DMS79 (cell line): Measurements from ENCODE around the gene PTGFR.

Source experiments
- DNase-seq: peaks from one replicate; lab custom pipeline; 2025; lab: John Stamatoyannopoulos, UW

Gene PTGFR, protein sequence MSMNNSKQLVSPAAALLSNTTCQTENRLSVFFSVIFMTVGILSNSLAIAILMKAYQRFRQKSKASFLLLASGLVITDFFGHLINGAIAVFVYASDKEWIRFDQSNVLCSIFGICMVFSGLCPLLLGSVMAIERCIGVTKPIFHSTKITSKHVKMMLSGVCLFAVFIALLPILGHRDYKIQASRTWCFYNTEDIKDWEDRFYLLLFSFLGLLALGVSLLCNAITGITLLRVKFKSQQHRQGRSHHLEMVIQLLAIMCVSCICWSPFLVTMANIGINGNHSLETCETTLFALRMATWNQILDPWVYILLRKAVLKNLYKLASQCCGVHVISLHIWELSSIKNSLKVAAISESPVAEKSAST

GRCh38 chr1:78490861-78491450, at the start of gene PTGFR:
Gene PTGFR (plus strand): TSS chr1:78490974. CDS start chr1:78492744, 1,770 bp downstream.
- no peak for DNase-seq

DNA sequence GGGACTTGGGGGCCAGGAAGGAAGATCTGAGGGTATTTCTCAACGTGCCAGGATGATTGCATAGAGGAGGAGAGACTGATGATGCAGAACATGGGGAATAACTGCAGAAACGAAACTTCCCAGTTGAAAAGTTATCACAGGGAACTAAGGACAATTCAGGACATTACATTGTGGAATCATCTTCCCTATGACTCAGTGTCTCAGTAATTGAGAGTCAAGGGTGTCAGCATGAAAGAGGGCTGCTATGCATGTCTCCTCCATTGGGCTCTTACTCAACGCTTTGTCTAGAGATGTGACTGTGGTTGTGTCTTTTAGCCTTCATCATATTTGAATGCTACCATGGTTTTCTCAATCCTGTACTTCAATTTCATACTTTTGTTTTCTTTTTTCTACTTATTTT, 48.9 kb upstream of the PTGFR start:
- DNase-seq: no peak

- DNase-seq: no peak
These were observed 43.7 kb upstream of the PTGFR start for GRCh38 chr1:78447086-78447485.

GRCh38 chr1:78464449-78464891, 26.3 kb upstream of the PTGFR start:
- DNase-seq: no peak

DNA sequence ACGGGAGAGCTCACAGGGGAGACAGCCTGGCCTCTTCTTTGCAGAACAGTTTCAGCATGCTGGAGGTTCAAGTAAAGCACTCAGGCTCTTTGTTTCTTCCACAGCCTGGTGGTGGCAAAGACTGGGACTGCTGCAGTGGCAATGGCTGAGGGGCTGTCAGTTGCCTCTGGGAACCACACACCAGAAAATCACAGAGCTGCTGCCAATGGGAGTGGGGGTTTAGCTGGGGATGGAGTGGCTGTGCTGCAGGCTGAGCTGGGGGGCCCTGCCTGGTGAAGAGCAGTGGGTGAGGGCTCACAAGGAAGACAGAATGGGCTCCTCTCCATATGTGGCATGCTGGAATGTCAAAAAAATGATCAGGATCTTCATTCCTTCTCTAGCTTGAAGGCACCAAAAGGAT, 25.6 kb upstream of the PTGFR start:
- DNase-seq: no peak

DNA sequence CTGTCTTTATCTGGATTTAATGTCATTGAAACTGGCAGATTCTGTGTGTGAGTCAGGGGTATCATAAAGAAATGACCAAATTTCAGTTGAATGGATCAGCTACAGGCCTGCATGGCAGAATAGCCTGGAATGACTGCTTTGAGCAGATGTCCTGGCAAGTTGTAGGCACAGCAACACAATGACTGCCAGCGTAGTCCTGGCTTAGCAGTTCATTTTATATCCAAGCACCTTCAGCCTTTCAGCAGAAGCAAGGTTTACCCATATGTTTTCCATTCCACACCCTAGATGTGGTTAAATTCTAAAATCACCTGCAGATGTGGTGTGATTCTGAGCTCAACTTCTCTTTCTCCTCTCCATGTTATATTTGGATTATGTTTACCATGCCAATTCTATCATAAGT, 22.3 kb upstream of the PTGFR start:
- DNase-seq: no peak

DNA sequence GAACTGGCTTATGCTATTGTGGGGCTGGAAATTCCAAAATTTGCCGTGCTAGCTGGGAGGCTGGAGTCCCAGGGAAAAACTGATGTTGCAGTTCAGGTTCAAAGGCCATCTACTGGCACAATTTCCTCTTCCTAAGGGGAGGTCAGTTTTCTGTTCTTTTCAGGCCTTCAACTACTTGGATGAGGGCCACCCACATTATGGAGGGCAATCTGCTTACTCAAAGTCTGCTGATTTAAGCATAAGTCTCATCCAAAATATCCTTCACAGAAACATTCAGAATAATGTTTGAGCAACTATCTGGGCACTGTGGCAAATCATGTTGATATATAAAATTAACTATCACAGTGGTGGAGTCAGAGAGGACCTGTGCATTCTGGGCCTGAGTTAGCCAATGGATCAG, 21.2 kb upstream of the PTGFR start:
- DNase-seq: no peak

GRCh38 chr1:78471890-78472620, 18.7 kb upstream of the PTGFR start:
- no peak for DNase-seq

- no peak for DNase-seq
These were observed 17.8 kb upstream of the PTGFR start for GRCh38 chr1:78472851-78473496.

DNA sequence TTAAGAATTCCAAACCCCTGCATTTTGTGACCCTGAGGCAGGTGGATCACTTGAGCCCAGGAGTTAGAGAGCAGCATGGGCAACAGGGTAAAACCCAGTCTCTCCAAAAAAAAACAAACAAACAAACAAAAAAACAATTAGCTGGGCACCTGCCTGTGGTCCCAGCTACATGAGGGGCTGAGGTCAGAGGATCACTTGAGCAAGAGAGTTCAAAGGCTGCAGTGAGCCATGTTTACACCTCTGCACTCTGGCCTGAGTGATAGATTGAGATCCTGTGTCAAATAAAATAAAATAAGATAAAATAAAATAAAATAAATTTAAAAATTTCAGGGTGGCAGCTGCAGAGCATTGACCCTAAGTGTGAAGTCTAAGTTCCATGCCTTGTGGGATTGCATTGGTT, 16.7 kb upstream of the PTGFR start:
- DNase-seq: no peak

DNA sequence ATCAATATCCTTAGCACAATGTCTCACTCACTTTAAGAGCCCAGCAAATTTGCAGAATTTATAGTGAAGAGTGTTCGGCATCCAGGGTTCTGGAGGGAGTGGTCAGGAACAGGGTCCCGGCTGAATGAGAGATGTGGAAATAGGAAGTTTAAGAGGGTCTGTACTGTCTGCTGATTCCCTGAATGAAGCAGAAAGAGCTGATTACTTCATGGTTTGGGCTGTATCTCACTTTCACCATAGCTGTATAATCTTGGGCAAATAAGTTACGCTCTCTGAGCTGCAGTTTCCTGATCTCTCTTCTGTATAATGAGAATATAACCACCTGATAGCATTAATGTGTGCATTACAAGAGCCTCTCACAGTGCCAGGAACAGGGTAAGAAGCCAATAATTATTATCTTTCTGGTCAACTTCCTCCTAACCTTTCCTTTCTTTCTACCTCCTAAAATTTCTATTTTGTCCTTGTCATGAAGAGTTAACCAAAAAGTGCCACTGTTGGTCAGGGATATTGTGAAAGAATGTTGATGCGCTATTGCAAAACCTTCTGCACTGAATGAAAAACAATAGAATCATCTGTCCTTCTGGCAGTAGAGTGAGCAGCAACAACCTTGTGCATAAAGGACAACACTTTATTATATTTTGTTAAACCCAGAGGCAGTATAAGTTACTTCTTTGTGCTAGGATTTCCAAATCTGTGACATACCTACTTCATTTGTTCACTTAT, 14.7 kb upstream of the PTGFR start:
- DNase-seq: no peak

DNA sequence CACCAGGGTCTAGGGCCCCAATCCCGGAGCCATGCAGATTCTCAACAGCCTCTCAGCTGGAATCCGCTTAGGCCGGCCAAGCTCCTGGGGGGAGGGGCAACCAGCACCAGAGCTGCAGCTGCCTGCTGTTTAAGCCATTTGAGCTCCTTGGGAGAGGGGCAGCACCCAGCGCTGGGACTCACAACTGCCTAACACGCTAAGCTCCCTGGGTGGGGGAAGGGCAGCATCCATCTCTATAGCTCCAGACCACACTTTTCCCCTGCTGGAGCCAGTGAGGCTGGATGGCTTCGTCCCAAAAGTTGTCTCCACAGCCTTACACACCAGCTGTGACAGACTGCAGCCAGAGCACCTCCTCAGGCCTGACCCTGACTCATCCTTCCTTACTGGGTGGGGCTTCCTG, 6.9 kb upstream of the PTGFR start:
- DNase-seq: no peak

DNA sequence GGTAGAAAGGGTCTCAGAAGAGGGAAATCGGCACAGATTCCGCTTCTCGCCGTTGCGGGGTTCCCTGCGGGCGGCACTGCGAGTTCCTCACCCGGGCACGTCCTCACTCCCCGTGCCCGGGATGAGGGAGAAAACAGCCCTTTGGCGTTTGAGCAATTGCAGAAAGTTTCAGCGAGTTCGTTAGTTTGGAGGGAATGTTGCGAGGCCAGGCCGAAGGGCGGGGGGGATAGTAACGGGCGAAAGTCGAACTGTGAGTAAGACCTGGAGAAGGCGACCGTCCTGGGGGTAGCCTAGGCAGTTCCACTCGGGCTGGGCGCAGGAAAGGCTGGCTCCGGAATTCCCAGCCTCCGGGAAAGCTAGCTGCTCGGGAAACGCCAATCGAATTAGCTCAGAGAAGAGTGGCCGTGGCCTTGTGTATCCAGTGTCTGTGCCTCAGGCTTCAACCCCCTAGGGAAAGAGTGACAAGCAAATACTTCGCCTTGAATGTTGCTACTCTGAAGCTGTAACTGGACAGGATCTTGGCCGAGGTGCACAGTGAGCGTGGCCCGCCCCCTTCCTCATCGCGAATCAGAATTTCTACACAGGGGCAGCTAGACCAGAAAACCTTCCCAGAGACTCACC, 787 bp downstream of the PTGFR start:
- DNase-seq: no peak

- DNase-seq: no peak
These were observed 1.7 kb downstream of the PTGFR start for GRCh38 chr1:78492386-78492950.

DNA sequence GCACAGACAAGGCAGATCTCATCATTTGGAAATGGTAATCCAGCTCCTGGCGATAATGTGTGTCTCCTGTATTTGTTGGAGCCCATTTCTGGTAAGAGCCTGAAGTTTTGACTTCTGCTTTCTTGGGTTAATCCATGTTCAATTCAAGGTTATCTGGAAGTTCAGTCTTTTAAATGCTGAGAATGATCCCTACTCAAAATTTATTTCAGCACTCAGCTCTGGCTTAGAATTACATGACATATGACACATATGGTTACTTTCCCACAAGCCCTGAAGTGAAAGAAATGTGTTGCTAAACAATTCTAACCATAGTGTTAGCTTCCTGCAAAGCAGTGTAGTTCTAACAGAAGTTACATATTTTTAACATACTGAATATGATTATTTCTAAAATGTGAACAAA, 2.7 kb downstream of the PTGFR start:
- no peak for DNase-seq

- no peak for DNase-seq
These were observed 6.4 kb downstream of the PTGFR start for GRCh38 chr1:78497201-78497600.

DNA sequence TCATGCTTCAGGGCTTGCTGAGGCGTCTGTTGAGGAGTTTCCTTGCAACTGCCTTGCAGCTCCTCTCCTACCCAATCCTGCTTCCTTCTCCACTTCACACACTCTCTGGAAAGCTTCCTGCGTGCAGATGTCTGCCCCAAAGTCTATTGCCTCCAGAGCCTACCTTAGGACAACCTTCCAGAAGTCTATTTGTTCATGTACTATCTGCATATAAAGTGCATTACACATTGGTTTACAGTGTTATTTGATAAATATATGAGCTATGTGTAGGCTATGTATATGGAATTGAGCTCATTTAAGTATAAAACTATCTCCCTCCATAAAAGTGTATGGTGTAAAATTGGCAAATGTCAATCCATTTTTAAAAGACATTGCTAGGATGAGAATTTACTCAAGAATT, 9.8 kb downstream of the PTGFR start:
- no peak for DNase-seq

DNA sequence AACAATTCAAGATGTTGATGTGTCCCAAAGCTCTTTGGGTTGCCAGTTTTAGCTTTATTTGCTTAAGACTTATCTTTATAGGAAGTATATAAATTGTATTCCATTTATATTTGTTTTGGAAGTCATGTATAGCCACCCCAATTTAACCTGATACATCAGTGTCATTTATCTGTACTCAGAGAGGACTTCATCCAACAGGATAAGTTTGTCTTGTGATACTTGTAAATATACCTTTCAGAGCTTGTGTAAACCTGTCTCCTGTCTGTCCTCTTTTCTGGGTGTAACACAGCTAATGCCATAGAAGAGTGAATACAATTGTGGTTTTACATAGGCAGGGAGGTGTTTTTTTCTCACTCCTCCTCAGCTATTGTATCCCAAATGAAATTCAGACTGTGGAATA, 10.4 kb downstream of the PTGFR start:
- DNase-seq: no peak

GRCh38 chr1:78511334-78511733, 20.6 kb downstream of the PTGFR start:
- DNase-seq: no peak

- DNase-seq: no peak
These were observed 25.9 kb downstream of the PTGFR start for GRCh38 chr1:78516716-78517115.

DNA sequence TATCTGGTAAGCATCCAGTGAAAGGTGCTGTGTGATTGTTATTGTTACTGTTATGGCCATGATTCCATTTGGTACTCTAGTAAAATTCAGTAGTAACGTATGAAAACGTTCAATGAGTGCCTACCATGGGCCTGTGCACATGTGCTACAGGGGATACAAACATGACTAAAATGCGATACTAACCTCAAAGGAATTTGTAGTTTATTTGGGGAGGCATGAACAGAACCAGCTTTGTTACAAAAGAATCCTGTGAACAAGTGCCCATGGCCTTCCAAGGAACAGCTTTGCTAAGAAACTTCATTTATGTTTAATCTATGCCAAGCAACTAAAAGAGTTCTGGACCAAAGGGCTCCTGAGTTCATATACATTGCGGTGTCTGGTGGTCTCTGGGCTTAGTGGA, 28.7 kb downstream of the PTGFR start:
- DNase-seq: no peak
